ENCODE measurements around the gene GREM1. TPM values are rescaled to one million over a fixed set of nuclear protein-coding genes. Genes with fewer than 3 reads are reported as not detected.

Gene GREM1
- not detected in 2 replicates for total RNA-seq (2014; rRNA removed; shearing (Covaris generic))

- no peak for DNase-seq (ENCODE audit: low spot score)
Measured at GRCh38 chr15:32717426-32718226, at the start of gene GREM1. Gene GREM1, plus strand, starts transcription at chr15:32718004. Its CDS starts 12,687 bp downstream, at chr15:32730691.

GRCh38 chr15:32668942-32669341, 48.9 kb upstream of the GREM1 start:
- DNase-seq (ENCODE audit: low spot score): no peak

GRCh38 chr15:32669896-32670611, 47.8 kb upstream of the GREM1 start:
- DNase-seq (ENCODE audit: low spot score): no peak

GRCh38 chr15:32670623-32671022, 47.2 kb upstream of the GREM1 start:
- DNase-seq (ENCODE audit: low spot score): no peak

GRCh38 chr15:32671339-32672325, 46.2 kb upstream of the GREM1 start:
- no peak for DNase-seq (ENCODE audit: low spot score)

- no peak for DNase-seq (ENCODE audit: low spot score)
Measured at GRCh38 chr15:32674681-32675080, 43.1 kb upstream of the GREM1 start.

- no peak for DNase-seq (ENCODE audit: low spot score)
Measured at GRCh38 chr15:32675466-32675865, 42.3 kb upstream of the GREM1 start.

GRCh38 chr15:32676169-32676568, 41.6 kb upstream of the GREM1 start:
- no peak for DNase-seq (ENCODE audit: low spot score)

- DNase-seq (ENCODE audit: low spot score): no peak
Measured at GRCh38 chr15:32677238-32677750, 40.5 kb upstream of the GREM1 start.

- no peak for DNase-seq (ENCODE audit: low spot score)
Measured at GRCh38 chr15:32679298-32679690, 38.5 kb upstream of the GREM1 start.

GRCh38 chr15:32682569-32682968, 35.2 kb upstream of the GREM1 start:
- no peak for DNase-seq (ENCODE audit: low spot score)

GRCh38 chr15:32682977-32683630, 34.7 kb upstream of the GREM1 start:
- DNase-seq (ENCODE audit: low spot score): no peak

GRCh38 chr15:32683906-32684584, 33.8 kb upstream of the GREM1 start:
- no peak for DNase-seq (ENCODE audit: low spot score)

GRCh38 chr15:32685576-32685975, 32.2 kb upstream of the GREM1 start:
- DNase-seq (ENCODE audit: low spot score): no peak

- DNase-seq (ENCODE audit: low spot score): no peak
Measured at GRCh38 chr15:32687556-32687955, 30.2 kb upstream of the GREM1 start.

- DNase-seq (ENCODE audit: low spot score): no peak
Measured at GRCh38 chr15:32688151-32688639, 29.6 kb upstream of the GREM1 start.

- DNase-seq (ENCODE audit: low spot score): no peak
Measured at GRCh38 chr15:32690941-32691688, 26.7 kb upstream of the GREM1 start.

- DNase-seq (ENCODE audit: low spot score): no peak
Measured at GRCh38 chr15:32691689-32692038, 26.1 kb upstream of the GREM1 start.

- no peak for DNase-seq (ENCODE audit: low spot score)
Measured at GRCh38 chr15:32692286-32692685, 25.5 kb upstream of the GREM1 start.

Data from HT-29 (cell line).